GM23248 (cell line): Measurements from ENCODE around the gene PRICKLE2.
"Not testable (repeated sequence)": the region's sequence is repeated elsewhere in the genome, so short reads cannot be mapped to it uniquely, and the experiment has no call there.

ENCODE experiments used
- EZH2 ChIP-seq: fragments of 200-600 bp; sonication (generic); IDR thresholded peaks from 2 replicates; pipeline ENCODE4 v1.6.1; 2018; ENCODE audit warnings: antibody characterized with exemption, mild to moderate bottlenecking; ENCODE audit not compliant: insufficient read depth, poor library complexity, severe bottlenecking
- EZH2phosphoT487 ChIP-seq: fragments of 200-600 bp; sonication (generic); IDR thresholded peaks from 2 replicates; pipeline ENCODE4 v1.6.1; 2018; ENCODE audit warnings: antibody characterized with exemption, moderate library complexity, mild to moderate bottlenecking, low read depth; ENCODE audit not compliant: insufficient read depth

DNA sequence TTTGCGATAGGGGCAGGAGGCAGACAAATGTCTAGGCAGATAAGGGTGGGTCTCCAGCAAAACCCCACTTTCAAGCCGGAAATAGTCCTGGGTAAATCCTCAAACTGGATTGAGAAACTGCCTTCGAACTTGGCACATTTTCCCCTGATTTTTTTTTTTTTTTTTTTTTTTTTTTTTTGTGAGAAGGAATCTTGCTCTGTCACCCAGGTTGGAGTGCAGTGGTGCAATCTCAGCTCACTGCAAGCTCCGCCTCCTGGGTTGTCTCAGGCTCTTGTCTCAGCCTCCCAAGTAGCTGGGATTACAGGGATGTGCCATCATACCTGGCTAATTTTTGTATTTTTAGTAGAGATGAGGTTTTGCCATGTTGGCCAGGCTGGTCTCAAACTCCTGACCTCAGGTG is 135.9 kb downstream of the PRICKLE2 start:
- TF ChIP-seq EZH2, EZH2phosphoT487: not testable (repeated sequence)
